ENCODE results near the gene C10orf62. TPM values are rescaled to one million over a fixed set of nuclear protein-coding genes. Genes with fewer than 3 reads are reported as not detected.

Gene C10orf62
- total and polyA plus RNA-seq, 9 of the 15 experiments (the other 6 are each of a cell fraction or from before 2014, with no cell fraction given): not detected

GRCh38 chr10:97618285-97618684 lies 28.8 kb downstream of the C10orf62 start (continued):
- TF ChIP-seq JUNB (CRISPR knock-in tag; conservative IDR thresholded peaks at IDR 0.05): no peak

GRCh38 chr10:97618733-97619132 lies 29.2 kb downstream of the C10orf62 start:
- H3K9me3 ChIP-seq (replicated peaks; ENCODE audit: control insufficient read depth, insufficient read depth, low read depth, low read length): no peaks in the 10 kb centered on the region
- intact Hi-C loops (cut with micrococcal nuclease): no loop called here
- H3K4me3 ChIP-seq: no peak overlapping the region
- H3K4me1 ChIP-seq (replicated peaks in 1 of 2; ENCODE audit: control insufficient read depth in 2 of 2, insufficient read depth in 2 of 2, low read length in 2 of 2): peaks cover 0 to 3% of the 10 kb centered on the region in 2 experiments; a peak in 1 of 5 replicates
- no peaks in the 10 kb centered on the region for H3K9me1 ChIP-seq (ENCODE audit: control insufficient read depth, insufficient read depth, low read length)
- in situ Hi-C loops (cut with MboI): no loop called here
- 79% methylated on average over 2 of the region's 4 CpGs for WGBS (ENCODE audit: insufficient coverage, low coverage, missing lambda C conversion rate)
- no peak overlapping the region for H3K27ac ChIP-seq (ENCODE audit: extremely low read depth, low read depth, low read length)
- DNase-seq (ENCODE audit: extremely low read depth in 1 of 4, low spot score in 3 of 4) (no peak), ATAC-seq (no peak), FAIRE-seq (no peak)
- no peaks in the 10 kb centered on the region for H3K27me3 ChIP-seq (ENCODE audit: control insufficient read depth in 2 of 2, insufficient read depth in 2 of 2, low read length in 2 of 2)
- CTCF ChIA-PET (ENCODE audit: low intra/inter-chr PET ratio): no interaction called here
- POLR2A ChIA-PET: no interaction called here
- no peak overlapping the region for H3K4me2 ChIP-seq (ENCODE audit: insufficient read depth, low read length)
- no peak overlapping the region for H3K9ac ChIP-seq (ENCODE audit: insufficient read depth in 1 of 2, low read depth in 2 of 2, low read length in 2 of 2)
- no peaks in the 10 kb centered on the region for H4K20me1 ChIP-seq (replicated peaks; ENCODE audit: control insufficient read depth, insufficient read depth, low read length)
- no TSS peak for BruUV-seq (replicated peaks)
- H3K36me3 ChIP-seq (ENCODE audit: control insufficient read depth, insufficient read depth, low read length): no peaks in the 10 kb centered on the region; the same call in 2 of the 3 replicates
- no peak overlapping the region for H2AFZ ChIP-seq (ENCODE audit: low read depth, low read length)
- H3K79me2 ChIP-seq (ENCODE audit: control insufficient read depth, insufficient read depth, low read length): no peaks in the 10 kb centered on the region
- TF ChIP-seq FUS (optimal IDR thresholded peaks at IDR 0.05; ENCODE audit: low read depth, low read length) (no peak), RBM25 (IDR thresholded peaks at IDR 0.05; ENCODE audit: low read depth, low read length, severe bottlenecking) (peak; percentile 21), MEF2A (IDR thresholded peaks at IDR 0.05; ENCODE audit: control insufficient read depth, low read depth, low read length) (no peak), THAP7 (CRISPR knock-in tag; IDR thresholded peaks at IDR 0.05) (no peak), MAFF (IDR thresholded peaks at IDR 0.05; ENCODE audit: low read length) (no peak), BCOR (IDR thresholded peaks at IDR 0.05) (peak; percentile 79), ZBTB40 (IDR thresholded peaks at IDR 0.05) (no peak), ZBTB40 (CRISPR knock-in tag; IDR thresholded peaks at IDR 0.05) (no peak), E2F3 (CRISPR knock-in tag; IDR thresholded peaks at IDR 0.05) (no peak), ZZZ3 (IDR thresholded peaks at IDR 0.05) (no peak)
- TF ChIP-seq, protein P1, sequence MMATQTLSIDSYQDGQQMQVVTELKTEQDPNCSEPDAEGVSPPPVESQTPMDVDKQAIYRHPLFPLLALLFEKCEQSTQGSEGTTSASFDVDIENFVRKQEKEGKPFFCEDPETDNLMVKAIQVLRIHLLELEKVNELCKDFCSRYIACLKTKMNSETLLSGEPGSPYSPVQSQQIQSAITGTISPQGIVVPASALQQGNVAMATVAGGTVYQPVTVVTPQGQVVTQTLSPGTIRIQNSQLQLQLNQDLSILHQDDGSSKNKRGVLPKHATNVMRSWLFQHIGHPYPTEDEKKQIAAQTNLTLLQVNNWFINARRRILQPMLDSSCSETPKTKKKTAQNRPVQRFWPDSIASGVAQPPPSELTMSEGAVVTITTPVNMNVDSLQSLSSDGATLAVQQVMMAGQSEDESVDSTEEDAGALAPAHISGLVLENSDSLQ (IDR thresholded peaks at IDR 0.05): no peak

Data from K562 (cell line).